NCI-H2227 (cell line): ENCODE measurements around the gene NIT2.

Experiments
- DNase-seq: peaks from one replicate; lab custom pipeline; 2025; ENCODE audit not compliant: unreplicated experiment; lab: John Stamatoyannopoulos, UW

The NIT2 gene

DNA sequence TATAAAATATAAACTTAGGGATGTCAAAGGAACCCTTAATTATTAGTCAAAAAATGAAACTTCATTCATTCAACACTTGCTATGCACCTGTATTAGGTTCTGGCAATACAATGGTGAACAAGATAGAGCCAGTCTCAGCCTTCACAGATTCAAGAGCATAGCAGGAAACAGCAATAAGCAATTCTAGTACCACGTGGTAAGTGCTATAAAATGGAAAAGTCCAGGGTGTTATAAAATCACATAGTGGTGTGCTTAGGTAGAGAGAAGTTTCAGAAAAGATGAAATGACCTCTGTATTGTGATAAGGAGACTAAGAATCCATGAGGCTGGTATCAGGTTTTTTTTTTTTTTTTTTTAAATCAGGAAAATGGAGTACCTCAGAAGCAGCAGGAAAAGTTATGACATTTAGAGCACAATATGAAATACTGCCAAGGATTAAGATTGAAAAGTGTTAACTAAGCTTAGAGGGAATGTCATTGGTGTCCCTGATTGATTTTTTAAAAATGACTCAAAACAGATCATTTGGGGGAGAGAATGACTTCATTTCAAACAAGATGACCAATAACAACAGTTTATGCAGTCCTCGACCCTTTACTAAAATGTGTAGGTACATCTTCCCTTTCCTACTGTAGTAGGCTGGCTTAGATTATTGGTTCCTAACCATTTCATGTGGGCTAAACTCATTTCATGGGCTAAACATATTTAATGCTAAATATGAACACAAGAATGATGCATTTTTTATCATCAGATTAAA lies 61.3 kb downstream of the NIT2 start:
- no peak for DNase-seq

DNA sequence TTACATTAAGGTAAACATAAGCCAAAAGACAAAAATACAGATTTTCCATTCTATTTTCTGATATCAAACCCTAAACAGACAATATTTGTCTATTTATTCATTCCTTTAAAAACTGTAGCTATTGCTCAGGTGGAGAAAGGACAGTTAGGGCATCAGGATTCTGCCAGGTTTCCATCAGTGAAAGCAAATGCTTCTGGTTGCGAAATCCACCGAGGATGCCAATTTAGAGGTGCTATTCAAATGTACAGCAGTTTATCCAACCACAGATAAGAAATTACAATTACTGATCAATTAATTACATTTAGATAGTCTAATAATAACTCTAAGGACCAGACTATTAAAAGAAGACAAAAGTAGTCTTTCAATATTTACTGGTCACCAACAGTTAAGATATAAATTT lies 62.4 kb downstream of the NIT2 start:
- DNase-seq: no peak

- no peak for DNase-seq
Measured at GRCh38 chr3:100399341-100400071, 64.9 kb downstream of the NIT2 start.

GRCh38 chr3:100400419-100400779 lies 65.8 kb downstream of the NIT2 start:
- peak; percentile 39 for DNase-seq

DNA sequence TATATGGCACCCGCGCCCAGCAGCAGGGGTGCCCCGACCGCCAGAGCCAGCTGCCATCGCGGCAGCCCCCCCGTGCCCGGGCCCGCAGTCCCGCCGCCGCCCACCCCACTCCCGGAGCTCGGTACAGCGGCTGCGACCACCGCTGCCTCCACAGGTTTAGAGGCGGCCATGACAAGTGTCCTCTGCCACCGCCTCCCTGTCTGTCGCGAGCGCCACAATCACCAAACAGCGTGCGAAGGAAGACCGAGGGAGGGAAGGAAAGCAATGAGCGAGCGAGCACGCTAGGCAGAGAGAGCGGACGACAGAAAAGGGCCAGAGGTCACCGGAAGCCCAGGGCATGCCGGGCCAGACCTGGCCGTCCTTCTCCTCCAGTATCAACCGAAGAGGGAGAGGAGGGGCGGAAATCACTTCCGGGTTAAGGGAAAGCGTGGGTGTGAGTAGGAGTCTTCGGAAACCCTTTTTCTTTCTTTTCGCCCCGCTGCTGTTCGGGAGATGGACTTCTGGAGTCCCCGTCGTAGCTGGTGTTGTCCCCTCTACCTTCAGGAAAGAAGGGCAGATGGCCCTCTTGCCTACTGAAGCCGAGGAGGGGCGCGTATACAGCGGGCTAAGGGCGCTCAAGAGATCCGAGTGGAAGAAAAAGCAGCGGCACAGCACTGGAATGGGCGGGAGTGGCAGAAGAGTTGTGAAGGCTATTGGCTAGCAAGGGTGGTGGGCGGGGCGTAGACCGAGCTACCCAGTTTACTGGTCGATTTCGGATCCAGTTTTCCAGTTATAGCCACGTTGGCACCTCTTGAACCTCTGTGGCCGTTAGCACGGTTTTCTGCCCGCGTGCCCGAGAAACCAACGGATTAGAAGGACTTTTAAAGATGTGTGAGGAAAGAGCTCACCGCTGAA lies 66.5 kb downstream of the NIT2 start, which contains the start of the genes LNP1 and TOMM70:
Gene LNP1, plus strand, starts transcription at position 760 of the 894 bp plus-strand sequence. CDS start 28,191 bp downstream, outside the sequence.
Gene TOMM70, minus strand, starts transcription at position 310 of the 894 bp plus-strand sequence. Its CDS starts 140 bp downstream, at position 170.
- DNase-seq: peak; percentile 94

DNA sequence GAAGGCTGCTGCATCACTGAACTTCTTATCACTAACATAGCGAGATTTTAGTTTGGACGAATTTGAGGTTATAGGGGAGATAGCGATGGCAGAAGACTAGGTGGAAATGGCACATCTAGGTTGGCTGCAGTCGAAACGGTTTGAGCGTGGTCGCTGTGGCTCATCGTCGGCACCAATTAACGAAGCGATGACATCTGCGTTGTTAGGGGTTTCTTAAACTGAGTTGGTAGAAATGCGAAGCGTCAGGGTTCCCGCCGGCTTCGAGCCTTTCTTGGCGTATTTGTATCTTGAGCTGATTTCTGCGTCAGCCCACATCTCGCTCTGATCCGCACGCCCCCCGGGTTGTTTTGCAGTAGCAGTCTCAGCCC lies 67.1 kb downstream of the NIT2 start:
- peak; percentile 61 for DNase-seq

DNA sequence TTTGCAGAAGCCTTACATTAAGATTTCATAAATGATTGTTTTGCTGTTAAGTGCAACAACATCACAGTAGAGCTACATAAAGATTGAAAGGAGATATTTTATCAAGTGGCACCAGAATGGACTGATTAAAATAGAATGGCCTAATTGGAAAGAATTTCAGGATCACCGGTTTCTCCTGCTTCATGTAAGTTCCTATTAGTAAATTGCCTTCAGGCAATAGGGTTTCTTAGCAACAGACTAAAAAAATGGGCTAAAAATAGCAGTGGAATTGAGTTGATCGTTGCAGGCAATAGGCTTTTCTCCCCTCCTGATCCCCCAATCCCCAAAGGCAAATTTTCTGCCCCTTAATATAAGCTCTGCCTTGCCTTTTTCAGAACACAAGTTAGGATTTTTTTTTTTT lies 67.7 kb downstream of the NIT2 start:
- DNase-seq: peak; percentile 41

GRCh38 chr3:100402891-100403290 lies 68.3 kb downstream of the NIT2 start:
- no peak for DNase-seq

DNA sequence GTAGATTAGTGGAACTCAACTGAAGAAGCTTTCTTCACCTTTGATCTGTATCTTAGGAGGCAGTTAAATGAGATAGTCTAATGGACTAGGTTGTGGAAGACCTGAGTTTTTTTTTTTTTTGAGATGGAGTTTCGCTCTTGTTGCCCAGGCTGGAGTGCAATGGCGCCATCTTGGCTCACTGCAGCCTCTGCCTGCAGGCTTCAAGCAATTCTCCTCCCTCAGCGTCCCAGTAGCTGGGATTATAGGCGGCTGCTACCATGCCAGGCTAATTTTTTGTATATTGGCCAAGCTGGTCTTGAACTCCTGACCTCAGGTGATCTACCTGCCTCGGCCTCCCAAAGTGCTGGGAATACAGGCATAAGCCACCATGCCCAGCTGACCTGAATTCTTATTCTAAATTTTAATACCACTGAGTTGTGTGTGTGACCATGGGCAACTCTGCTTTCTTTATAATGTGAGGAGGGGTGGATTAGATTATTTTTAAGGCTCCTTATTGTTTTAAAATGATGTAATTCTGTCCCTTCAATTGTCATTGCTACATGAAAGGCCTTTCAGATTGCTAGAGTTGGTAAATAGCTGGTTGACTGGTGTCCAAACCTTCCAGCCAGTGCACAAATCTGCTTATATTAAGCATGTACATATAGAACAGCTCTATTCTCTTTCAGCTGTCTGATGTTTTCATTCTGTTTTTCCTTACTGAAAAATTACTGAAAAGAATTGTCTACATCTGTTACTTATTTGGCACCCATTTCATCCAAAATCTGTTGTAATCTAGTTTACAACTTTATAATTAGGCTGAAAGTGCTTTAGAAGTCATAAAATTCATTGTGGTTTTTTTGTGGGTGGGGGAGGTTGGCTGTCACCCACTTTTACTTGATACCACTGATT lies 69.0 kb downstream of the NIT2 start:
- peak; percentile 34 for DNase-seq

DNA sequence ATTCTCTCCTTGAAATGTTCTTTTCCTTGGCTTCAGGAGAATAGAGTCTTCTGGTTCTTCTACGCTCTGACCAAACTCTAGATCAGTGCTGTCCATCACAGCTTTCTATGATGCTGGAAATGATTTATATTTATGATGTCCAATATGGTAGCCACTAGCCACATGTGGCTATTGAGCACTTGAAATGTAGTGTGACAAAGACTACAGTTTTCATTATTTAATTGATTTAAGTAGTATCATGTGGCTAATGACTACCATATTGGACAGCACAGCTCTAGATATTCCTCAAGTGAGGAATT lies 69.6 kb downstream of the NIT2 start:
- no peak for DNase-seq

GRCh38 chr3:100407164-100407563 lies 72.6 kb downstream of the NIT2 start:
- DNase-seq: no peak

- no peak for DNase-seq
Measured at GRCh38 chr3:100407977-100408532, 73.5 kb downstream of the NIT2 start.
